Smooth muscle cell (in vitro differentiated cells): ENCODE measurements around the gene DPP8. TPM values are rescaled to one million over a fixed set of nuclear protein-coding genes. Genes with fewer than 3 reads are reported as not detected.
A peak's percentile ranks its signal among the peaks of the same experiment; 100 is the strongest.

Source experiments
- DNase-seq: peaks from one replicate; lab custom pipeline; 2025; ENCODE audit not compliant: unreplicated experiment; lab: John Stamatoyannopoulos, UW
- H2AFZ ChIP-seq: fragments of 200-600 bp; sonication (generic); 2 replicates; pipeline ENCODE4 v1.6.0; 2016; ENCODE audit warnings: antibody characterized with exemption, low read depth, mild to moderate bottlenecking
- H3F3A ChIP-seq: fragments of 200-600 bp; sonication (generic); 2 replicates; pipeline ENCODE4 v1.6.0; 2017; ENCODE audit warnings: antibody characterized with exemption, low read depth
- H3K27ac ChIP-seq: fragments of 200-600 bp; sonication (generic); 2 replicates; pipeline ENCODE4 v1.5.1; 2016; ENCODE audit warnings: low read depth, mild to moderate bottlenecking
- H3K27me3 ChIP-seq: fragments of 200-600 bp; sonication (generic); 2 replicates; pipeline ENCODE4 v1.6.1; 2016; ENCODE audit warnings: low read depth, mild to moderate bottlenecking
- H3K36me3 ChIP-seq: fragments of 200-600 bp; sonication (generic); 2 replicates; pipeline ENCODE4 v1.5.1; 2016; ENCODE audit warnings: low read depth
- H3K4me1 ChIP-seq: fragments of 200-600 bp; sonication (generic); 2 replicates; pipeline ENCODE4 v1.5.1; 2016; ENCODE audit warnings: low read depth
- H3K4me2 ChIP-seq: fragments of 200-600 bp; sonication (generic); 2 replicates; pipeline ENCODE4 v1.6.0; 2016; ENCODE audit warnings: mild to moderate bottlenecking
- H3K4me3 ChIP-seq: fragments of 200-600 bp; sonication (generic); 2 replicates; pipeline ENCODE4 v1.5.1; 2016; ENCODE audit warnings: mild to moderate bottlenecking
- H3K79me2 ChIP-seq: fragments of 200-600 bp; sonication (generic); 2 replicates; pipeline ENCODE4 v1.6.0; 2016; ENCODE audit warnings: low read depth, mild to moderate bottlenecking
- H3K9ac ChIP-seq: fragments of 200-600 bp; sonication (generic); 2 replicates; pipeline ENCODE4 v1.6.0; 2016; ENCODE audit warnings: low read depth
- H3K9me3 ChIP-seq: fragments of 200-600 bp; sonication (generic); replicated peaks from 2 replicates; pipeline ENCODE4 v1.5.1; 2016; ENCODE audit warnings: low read depth
- H4K20me1 ChIP-seq: fragments of 200-600 bp; sonication (generic); 2 replicates; pipeline ENCODE4 v1.6.0; 2016; ENCODE audit warnings: low read depth
- CTCF ChIP-seq: fragments of 200-600 bp; sonication (generic); IDR thresholded peaks from 2 replicates; pipeline ENCODE4 v1.5.1; 2017; ENCODE audit warnings: borderline replicate concordance, mild to moderate bottlenecking, antibody characterized with exemption; ENCODE audit not compliant: insufficient read depth, poor library complexity, severe bottlenecking
- WGBS: methylation state at CpG from one replicate; pipeline ENCODE4 v1.1.7; 2016; ENCODE audit warnings: low lambda C conversion rate; 5-methylcytosine and 5-hydroxymethylcytosine counted together
- polyA plus RNA-seq: library from polyadenylated mRNA; unstranded; fragments of >200 nt; fragmentation: Nextera tagmentation; extraction: Ambion mirVana; gene quantifications from 2 replicates; pipeline ENCODE4 v1.2.1, GENCODE V29; 2016
- total RNA-seq: library from RNA; depleted of rRNA; stranded (reverse); fragments of >200 nt; gene quantifications from 2 replicates; pipeline ENCODE4 v1.2.3, GENCODE V29; 2014

DPP8 gene
- total and polyA plus RNA-seq, 2 experiments from 2014 or later, result 30.2 to 30.8 TPM

- no peak for TF ChIP-seq CTCF
- no peak overlapping the region for H3K9ac ChIP-seq
- DNase-seq, result no peak
These were observed 15.7 kb upstream of the DPP8 start for GRCh38 chr15:65533057-65533756.

GRCh38 chr15:65532738-65533051 is 15.2 kb upstream of the DPP8 start:
- peaks cover 7% of the 10 kb centered on the region for H3F3A ChIP-seq
- no peak overlapping the region for H3K9ac ChIP-seq
- 8% methylated on average over 1 of the region's 1 CpG for WGBS
- H3K4me2 ChIP-seq, result peak overlapping the region; percentile 99
- H3K79me2 ChIP-seq, result peaks cover 66% of the 10 kb centered on the region
- peak overlapping the region; percentile 53 for H3K27ac ChIP-seq
- no peak for TF ChIP-seq CTCF
- no peaks in the 10 kb centered on the region for H3K9me3 ChIP-seq
- H3K36me3 ChIP-seq, result no peaks in the 10 kb centered on the region
- peak overlapping the region; percentile 12 for H3K4me3 ChIP-seq
- H3K4me1 ChIP-seq, result peaks cover 19% of the 10 kb centered on the region
- no peaks in the 10 kb centered on the region for H3K27me3 ChIP-seq
- H2AFZ ChIP-seq, result no peak overlapping the region
- H4K20me1 ChIP-seq, result peaks cover 62% of the 10 kb centered on the region
- DNase-seq, result no peak

More at GRCh38 chr15:65533057-65533756, 15.7 kb upstream of the DPP8 start:
- peak overlapping the region; percentile 12 for H3K4me3 ChIP-seq
- 28% methylated on average over 5 of the region's 5 CpGs for WGBS
- H4K20me1 ChIP-seq, result peaks cover 66% of the 10 kb centered on the region
- no peak overlapping the region for H2AFZ ChIP-seq
- peak overlapping the region; percentile 63 for H3K4me2 ChIP-seq
- H3F3A ChIP-seq, result peaks cover 7% of the 10 kb centered on the region
- H3K27ac ChIP-seq, result peak overlapping the region; percentile 53
- peaks cover 70% of the 10 kb centered on the region for H3K79me2 ChIP-seq
- peaks cover 19% of the 10 kb centered on the region for H3K4me1 ChIP-seq
- H3K36me3 ChIP-seq, result no peaks in the 10 kb centered on the region
- H3K27me3 ChIP-seq, result no peaks in the 10 kb centered on the region
- H3K9me3 ChIP-seq, result no peaks in the 10 kb centered on the region

DNA sequence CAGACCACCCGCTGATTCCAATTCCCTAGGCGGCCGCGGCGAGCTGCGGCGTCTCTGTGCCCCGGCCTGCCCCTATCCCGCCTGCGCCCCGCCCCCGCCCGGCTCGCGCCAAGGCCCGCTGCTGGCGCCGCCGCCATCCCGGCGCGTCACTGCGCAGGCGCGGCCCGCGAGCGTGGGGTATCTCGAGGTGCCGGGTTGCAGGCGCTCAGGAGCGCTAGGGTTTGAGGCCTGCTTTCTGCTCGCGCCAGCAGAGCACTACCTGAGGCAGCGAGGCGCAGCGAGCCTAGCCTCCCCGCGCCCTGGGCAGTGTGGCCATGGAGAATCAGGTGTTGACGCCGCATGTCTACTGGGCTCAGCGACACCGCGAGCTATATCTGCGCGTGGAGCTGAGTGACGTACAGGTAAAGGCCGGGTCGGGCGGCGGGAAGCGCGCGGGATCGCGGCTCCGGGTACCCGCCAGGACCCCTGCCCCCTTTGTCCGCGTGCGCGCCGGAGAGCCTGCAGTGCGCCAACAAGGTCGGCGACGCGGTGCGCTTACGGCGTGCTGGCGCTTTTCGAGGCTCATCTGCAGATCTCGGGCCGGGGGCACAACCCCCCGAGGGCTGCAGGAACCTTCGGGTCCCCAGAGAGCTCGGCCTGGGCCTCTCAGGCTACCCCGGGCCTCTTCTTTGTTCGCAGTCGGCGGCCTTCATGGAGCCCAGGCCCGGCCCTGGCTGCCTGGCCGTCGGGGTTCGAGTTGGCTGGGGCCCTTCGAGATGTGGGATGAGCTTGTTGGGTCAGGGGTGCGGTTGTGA is 13.0 kb upstream of the DPP8 start, which contains the start of gene HACD3:
Gene HACD3 (plus strand): TSS at position 146 of the 794 bp plus-strand sequence. CDS start 169 bp downstream, at position 315.
- Histone ChIP-seq H2AFZ (peak within 1 kb of the TSS; percentile 82), H3K27ac (peak within 1 kb of the TSS; percentile 11), H3K4me2 (peak within 1 kb of the TSS; percentile 99), H3K4me3 (peak within 1 kb of the TSS; percentile 86), H3K9ac (peak within 1 kb of the TSS; percentile 61), H3K36me3 (no peaks in the 10 kb centered on the region), H3K79me2 (peaks cover 46% of the 10 kb centered on the region), H3K27me3 (no peaks in the 10 kb centered on the region), H3K4me1 (peaks cover 19% of the 10 kb centered on the region), H3K9me3 (no peaks in the 10 kb centered on the region), H3F3A (peaks cover 7% of the 10 kb centered on the region), H4K20me1 (peaks cover 41% of the 10 kb centered on the region)
- no peak for TF ChIP-seq CTCF
- DNase-seq, result peak; percentile 53
- 1% methylated on average over 82 of the region's 88 CpGs for WGBS
